Measurements from ENCODE around the gene CPLANE2. TPM values are rescaled to one million over a fixed set of nuclear protein-coding genes. Genes with fewer than 3 reads are reported as not detected.
"Not testable (repeated sequence)": the region's sequence is repeated elsewhere in the genome, so short reads cannot be mapped to it uniquely, and the experiment has no call there.

Gene CPLANE2
- total RNA-seq, 4 donors from 2014 or later: 0.60 to 12.3 (median 4.3) TPM

DNA sequence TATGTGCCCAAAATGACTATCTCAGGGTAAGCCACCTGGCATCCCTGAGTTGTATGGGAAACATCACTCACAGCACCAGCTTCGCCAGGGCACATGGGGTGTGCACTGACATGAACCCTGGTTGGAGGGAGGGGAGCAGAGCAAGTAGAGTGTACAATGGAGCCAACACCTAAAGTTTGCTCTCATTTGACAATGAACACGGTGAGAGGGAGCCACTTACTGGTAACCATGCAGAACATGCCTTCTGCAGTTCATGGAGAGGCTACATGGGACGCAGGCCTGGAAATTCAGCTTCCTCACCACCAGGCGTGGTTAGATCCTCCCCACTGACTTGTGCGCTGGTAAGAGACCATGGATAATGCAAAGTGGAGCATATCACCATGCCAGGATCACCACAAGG is 10.0 kb upstream of the CPLANE2 start:
- Histone ChIP-seq H3K27ac (no peak overlapping the region), H3K36me3 (peaks cover 0 to 6% (median 0%) of the 10 kb centered on the region in 4 donors), H3K4me3 (no peak overlapping the region), H3K27me3 (no peaks in the 10 kb centered on the region), H3K4me1 (peaks cover 24 to 42% (median 28%) of the 10 kb centered on the region in 4 donors), H3K9me3 (no peaks in the 10 kb centered on the region)
- TF ChIP-seq EP300 (IDR thresholded peaks at IDR 0.05; ENCODE audit: low read depth) (no peak), POLR2AphosphoS5 (IDR thresholded peaks at IDR 0.05) (no peak), CTCF (IDR thresholded peaks at IDR 0.05) (no peak), POLR2A (IDR thresholded peaks at IDR 0.05) (no peak)
- in situ Hi-C loops (cut with MboI; ENCODE audit: low pct_ligation_motif_present in 1 of 4, low pct_unique_long_range_greater_than_20kb in 1 of 4, low sequenced_read_pairs in 3 of 4) (no loop called here), intact Hi-C loops (cut with DNase I; ENCODE audit: low total_unique reads) (no loop called here)
- 80 to 93% methylated on average over 3 to 5 of the region's 5 CpGs for WGBS, 2 donors (ENCODE audit: low coverage in 1 of 2)
- DNase-seq: no peak

DNA sequence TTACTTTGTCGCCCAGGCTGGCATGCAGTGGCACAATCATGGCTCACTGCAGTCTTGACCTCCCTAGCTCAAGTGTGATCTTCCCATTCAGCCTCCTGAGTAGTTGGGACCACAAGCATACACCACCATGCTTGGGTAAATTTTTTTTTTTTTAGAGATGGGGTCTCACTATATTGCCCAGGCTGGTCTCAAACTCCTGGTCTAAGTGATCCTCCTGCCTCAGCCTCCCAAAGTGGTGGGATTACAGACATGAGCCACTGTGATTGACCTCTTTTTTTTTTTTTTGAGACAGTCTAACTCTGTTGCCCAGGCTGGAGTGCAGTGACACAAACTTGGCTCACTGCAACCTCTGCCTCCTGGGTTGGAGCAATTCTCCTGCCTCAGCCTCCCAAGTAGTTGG is 9.3 kb upstream of the CPLANE2 start:
- H3K4me3 ChIP-seq; intact Hi-C loops (cut with DNase I; ENCODE audit: low total_unique reads); H3K27ac ChIP-seq; H3K9me3 ChIP-seq; H3K36me3 ChIP-seq; H3K27me3 ChIP-seq; DNase-seq; in situ Hi-C loops (cut with MboI; ENCODE audit: low pct_ligation_motif_present in 1 of 4, low pct_unique_long_range_greater_than_20kb in 1 of 4, low sequenced_read_pairs in 3 of 4): not testable (repeated sequence)
- WGBS, 2 donors (ENCODE audit: low coverage in 1 of 2): 97 to 100% methylated on average over 1 of the region's 1 CpG
- H3K4me1 ChIP-seq: peaks cover 24 to 42% (median 28%) of the 10 kb centered on the region in 4 donors

- no peak overlapping the region for H3K27ac ChIP-seq
- no peaks in the 10 kb centered on the region for H3K9me3 ChIP-seq
- H3K36me3 ChIP-seq: peaks cover 0 to under 1% (median 0%) of the 10 kb centered on the region in 4 donors
- DNase-seq: no peak
- in situ Hi-C loops (cut with MboI; ENCODE audit: low pct_ligation_motif_present in 1 of 4, low pct_unique_long_range_greater_than_20kb in 1 of 4, low sequenced_read_pairs in 3 of 4): no loop called here
- WGBS, 2 donors (ENCODE audit: low coverage in 1 of 2): 90% methylated on average over 9 of the region's 9 CpGs; no CpG with 5 or more reads in 1 of the 2 donors
- H3K4me3 ChIP-seq: no peak overlapping the region
- H3K4me1 ChIP-seq: peaks cover 24 to 37% (median 28%) of the 10 kb centered on the region in 4 donors
- no peak for TF ChIP-seq POLR2AphosphoS5 (IDR thresholded peaks at IDR 0.05)
- TF ChIP-seq CTCF (IDR thresholded peaks at IDR 0.05): no peak
- TF ChIP-seq EP300 (IDR thresholded peaks at IDR 0.05; ENCODE audit: low read depth): no peak
- TF ChIP-seq POLR2A (IDR thresholded peaks at IDR 0.05): no peak
- H3K27me3 ChIP-seq: no peaks in the 10 kb centered on the region
- intact Hi-C loops (cut with DNase I; ENCODE audit: low total_unique reads): no loop called here
Observed at GRCh38 chr1:16245476-16246196, 8.7 kb upstream of the CPLANE2 start.

DNA sequence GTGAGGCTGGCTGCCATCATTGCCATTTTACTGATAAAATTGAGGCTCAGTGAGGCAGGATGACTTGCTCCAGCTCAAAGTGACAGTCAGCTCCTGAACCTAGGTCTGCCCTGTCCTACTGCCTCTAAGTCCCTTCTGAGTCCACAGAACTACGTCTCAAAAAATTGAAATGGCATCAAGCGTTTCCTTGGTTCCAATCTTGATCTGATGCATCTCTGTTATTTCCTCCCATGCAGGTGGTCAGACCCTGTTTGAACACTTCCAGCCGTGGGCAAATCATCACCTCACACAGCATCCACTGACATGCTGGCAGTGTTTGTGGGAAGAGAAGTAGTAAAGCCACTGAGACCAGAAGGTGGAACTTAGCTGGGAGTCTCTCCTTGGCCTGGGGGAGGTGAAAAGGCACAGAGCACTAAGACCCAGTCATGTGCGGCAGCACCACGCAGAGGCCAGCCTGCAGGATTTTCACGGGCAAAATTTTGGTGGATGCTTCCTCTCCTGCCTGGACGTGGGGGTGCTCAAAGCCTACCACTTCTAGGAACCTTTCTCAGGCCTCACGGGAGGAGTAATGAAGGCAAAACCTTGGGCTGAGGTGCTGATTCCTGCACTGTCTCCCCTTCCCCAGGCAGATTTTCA is 7.8 kb upstream of the CPLANE2 start:
- TF ChIP-seq CTCF (IDR thresholded peaks at IDR 0.05) (peak in 2 of 5 experiments; percentile 4 to 42), EP300 (IDR thresholded peaks at IDR 0.05; ENCODE audit: low read depth) (no peak)
- intact Hi-C loops (cut with DNase I; ENCODE audit: low total_unique reads): loop anchor here (5.0 kb wide), 2 partner anchors 37 to 167 kb away; no protein-coding TSS in a partner anchor
- no peak for DNase-seq

More for the DNA sequence above, 7.8 kb upstream of the CPLANE2 start:
- H3K36me3 ChIP-seq: no peaks in the 10 kb centered on the region
- in situ Hi-C loops (cut with MboI; ENCODE audit: low pct_ligation_motif_present in 1 of 4, low pct_unique_long_range_greater_than_20kb in 1 of 4, low sequenced_read_pairs in 3 of 4): no loop called here
- no peaks in the 10 kb centered on the region for H3K9me3 ChIP-seq
- no peak overlapping the region for H3K4me3 ChIP-seq
- no peak overlapping the region for H3K27ac ChIP-seq
- 80 to 100% methylated on average over 1 to 8 of the region's 8 CpGs for WGBS, 2 donors (ENCODE audit: low coverage in 1 of 2)
- H3K4me1 ChIP-seq: peaks cover 21 to 29% (median 24%) of the 10 kb centered on the region in 4 donors
- no peaks in the 10 kb centered on the region for H3K27me3 ChIP-seq

Measured in transverse colon (tissue), 4 donors.